ELF-1 (cell line): Measurements from ENCODE around the gene NUP50.

Experiments
- DNase-seq: peaks from one replicate; pipeline ENCODE4 v3.0.0-alpha.2; 2016; ENCODE audit warnings: low read depth, low spot score

Gene NUP50

GRCh38 chr22:45208993-45209838 is 45.5 kb downstream of the NUP50 start:
- DNase-seq = peak; percentile 54

- DNase-seq = no peak
Measured at GRCh38 chr22:45210174-45210573, 46.4 kb downstream of the NUP50 start.

- DNase-seq = no peak
Measured at GRCh38 chr22:45210577-45210976, 46.9 kb downstream of the NUP50 start.

GRCh38 chr22:45210991-45211390 is 47.3 kb downstream of the NUP50 start:
- DNase-seq = no peak

- no peak for DNase-seq
Measured at GRCh38 chr22:45211435-45211834, 47.7 kb downstream of the NUP50 start.

GRCh38 chr22:45211848-45212247 is 48.1 kb downstream of the NUP50 start:
- no peak for DNase-seq

- peak; percentile 79 for DNase-seq
Measured at GRCh38 chr22:45212306-45212709, 48.6 kb downstream of the NUP50 start.

GRCh38 chr22:45212992-45213751 is 49.4 kb downstream of the NUP50 start:
- peak; percentile 79 for DNase-seq

GRCh38 chr22:45216133-45217003 is 52.6 kb downstream of the NUP50 start:
- peak; percentile 78 for DNase-seq

GRCh38 chr22:45217345-45217744 is 53.6 kb downstream of the NUP50 start:
- no peak for DNase-seq

- no peak for DNase-seq
Measured at GRCh38 chr22:45217806-45218205, 54.1 kb downstream of the NUP50 start.

- no peak for DNase-seq
Measured at GRCh38 chr22:45218976-45219375, 55.3 kb downstream of the NUP50 start.

GRCh38 chr22:45221201-45221600 is 57.5 kb downstream of the NUP50 start:
- DNase-seq = no peak

GRCh38 chr22:45223304-45224117 is 59.8 kb downstream of the NUP50 start:
- no peak for DNase-seq

- no peak for DNase-seq
Measured at GRCh38 chr22:45224331-45224730, 60.6 kb downstream of the NUP50 start.

- DNase-seq = no peak
Measured at GRCh38 chr22:45224988-45225731, 61.4 kb downstream of the NUP50 start.

- no peak for DNase-seq
Measured at GRCh38 chr22:45225732-45226502, 62.2 kb downstream of the NUP50 start.

GRCh38 chr22:45226503-45227186 is 62.9 kb downstream of the NUP50 start:
- no peak for DNase-seq
